ENCODE measurements around the gene PRKRA.

The PRKRA gene

GRCh38 chr2:178469219-178469849 is 18.4 kb upstream of the PRKRA start:
- no peak overlapping the region for H3K4me3 ChIP-seq (ENCODE audit: low read depth, low read length)
- no peak for TF ChIP-seq CTCF (IDR thresholded peaks at IDR 0.05; ENCODE audit: control insufficient read depth, extremely low read depth, insufficient read depth)
- DNase-seq (ENCODE audit: low read depth), result no peak

- TF ChIP-seq CTCF (IDR thresholded peaks at IDR 0.05; ENCODE audit: control insufficient read depth, extremely low read depth, insufficient read depth), result no peak
- no peak for DNase-seq (ENCODE audit: low read depth)
- no peak overlapping the region for H3K4me3 ChIP-seq (ENCODE audit: low read depth, low read length)
Observed at GRCh38 chr2:178457390-178457886, 6.5 kb upstream of the PRKRA start.

- H3K4me3 ChIP-seq (ENCODE audit: low read depth, low read length), result no peak overlapping the region
- no peak for TF ChIP-seq CTCF (IDR thresholded peaks at IDR 0.05; ENCODE audit: control insufficient read depth, extremely low read depth, insufficient read depth)
- DNase-seq (ENCODE audit: low read depth), result no peak
Observed at GRCh38 chr2:178455947-178456346, 5.0 kb upstream of the PRKRA start.

GRCh38 chr2:178452870-178453269 is 1.9 kb upstream of the PRKRA start:
- TF ChIP-seq CTCF (IDR thresholded peaks at IDR 0.05; ENCODE audit: control insufficient read depth, extremely low read depth, insufficient read depth), result no peak
- peak overlapping the region; percentile 4; the same call in 1 of the 2 replicates for H3K4me3 ChIP-seq (ENCODE audit: low read depth, low read length)
- DNase-seq (ENCODE audit: low read depth), result no peak

GRCh38 chr2:178452334-178452733 is 1.4 kb upstream of the PRKRA start:
- DNase-seq (ENCODE audit: low read depth), result no peak
- no peak overlapping the region for H3K4me3 ChIP-seq (ENCODE audit: low read depth, low read length)
- TF ChIP-seq CTCF (IDR thresholded peaks at IDR 0.05; ENCODE audit: control insufficient read depth, extremely low read depth, insufficient read depth), result no peak

- no peak for DNase-seq (ENCODE audit: low read depth)
- H3K4me3 ChIP-seq (ENCODE audit: low read depth, low read length), result peak overlapping the region; percentile 59
- TF ChIP-seq CTCF (IDR thresholded peaks at IDR 0.05; ENCODE audit: control insufficient read depth, extremely low read depth, insufficient read depth), result no peak
Observed at GRCh38 chr2:178450524-178450773, 526 bp downstream of the PRKRA start.

Measured in LNCaP clone FGC (cell line).